Panc1 (cell line): Measurements from ENCODE around the gene NDUFS7.

Source experiments
- CTCF ChIP-seq: fragments of 450-650 bp; IDR thresholded peaks from 2 replicates; pipeline ENCODE4 v1.5.1; 2017; ENCODE audit warnings: mild to moderate bottlenecking
- POLR2AphosphoS5 ChIP-seq: IDR thresholded peaks from 2 replicates; pipeline ENCODE4 v1.6.1; 2012; ENCODE audit warnings: mild to moderate bottlenecking, low read depth, low read length, moderate library complexity
- REST ChIP-seq, 2 experiments: IDR thresholded peaks; 2 replicates each; pipeline ENCODE4 v1.6.1; 2011 to 2012; ENCODE audit warnings: low read depth in 2 of 2, control low read depth in 1 of 2, low read length in 1 of 2, mild to moderate bottlenecking in 1 of 2, moderate library complexity in 1 of 2; ENCODE audit not compliant: insufficient read depth in 1 of 2
- SIN3A ChIP-seq: IDR thresholded peaks from 2 replicates; pipeline ENCODE4 v1.6.1; 2012; ENCODE audit warnings: low read depth, mild to moderate bottlenecking, low read length, moderate library complexity, borderline replicate concordance; ENCODE audit not compliant: insufficient read depth
- TCF7L2 ChIP-seq: IDR thresholded peaks from 2 replicates; pipeline ENCODE4 v1.6.1; 2011; ENCODE audit warnings: mild to moderate bottlenecking, low read depth, low read length, inconsistent platforms

GRCh38 chr19:1412995-1413800, 29.5 kb downstream of the NDUFS7 start:
- TF ChIP-seq CTCF (no peak), REST (IDR thresholded peaks at IDR 0.05; ENCODE audit: insufficient read depth in 1 of 2, low read depth in 2 of 2, low read length in 1 of 2) (no peak), POLR2AphosphoS5 (no peak), SIN3A (no peak), TCF7L2 (no peak)
